Esophagus squamous epithelium (tissue), 5 donors: ENCODE measurements around the gene MSX2. TPM values are rescaled to one million over a fixed set of nuclear protein-coding genes. Genes with fewer than 3 reads are reported as not detected.

ENCODE experiments used
- DNase-seq: peaks from one replicate; lab custom pipeline; 2025; lab: John Stamatoyannopoulos, UW
- H3K27ac ChIP-seq, 4 donors: fragments of 200-600 bp; sonication (generic); one replicate each; pipeline ENCODE4 v1.5.1; 2016 to 2019; ENCODE audit warnings: mild to moderate bottlenecking in 1 of 4
- H3K27me3 ChIP-seq, 4 donors: fragments of 200-600 bp; sonication (generic); 1 replicate in 3 of 4; 2 replicates in 1 of 4; pipeline versions ENCODE4 v1.5.1 to v1.6.0; 2017 to 2021; ENCODE audit warnings: antibody characterized with exemption in 1 of 4
- H3K36me3 ChIP-seq, 3 donors: fragments of 200-600 bp; sonication (generic); one replicate each; pipeline ENCODE4 v1.5.1; 2016 to 2019
- H3K4me1 ChIP-seq, 3 donors: fragments of 200-600 bp; sonication (generic); one replicate each; pipeline ENCODE4 v1.5.1; 2017 to 2019
- H3K4me3 ChIP-seq, 4 donors: fragments of 200-600 bp; sonication (generic); 1 replicate in 3 of 4; 2 replicates in 1 of 4; pipeline ENCODE4 v1.5.1; 2016 to 2019; ENCODE audit warnings: mild to moderate bottlenecking in 2 of 4, moderate library complexity in 1 of 4
- H3K9me3 ChIP-seq, 3 donors: fragments of 200-600 bp; sonication (generic); one replicate each; pipeline ENCODE4 v1.5.1; 2016 to 2019
- CTCF ChIP-seq, 6 experiments: fragments of 450-650 bp in 4 of 6; fragments of 200-600 bp in 2 of 6; sonication (generic) in 2 of 6; IDR thresholded peaks; one replicate each; pipeline ENCODE4 v1.5.1; 2016 to 2019; ENCODE audit warnings: antibody characterized with exemption in 6 of 6, mild to moderate bottlenecking in 4 of 6, moderate library complexity in 4 of 6
- POLR2A ChIP-seq, 4 donors: fragments of 450-650 bp; IDR thresholded peaks; one replicate each; pipeline ENCODE4 v1.6.1; 2017; ENCODE audit warnings: antibody characterized with exemption in 4 of 4, mild to moderate bottlenecking in 4 of 4, moderate library complexity in 3 of 4
- WGBS, 2 donors: methylation state at CpG; one replicate each; pipeline ENCODE4 v1.1.5; 2018; 5-methylcytosine and 5-hydroxymethylcytosine counted together
- intact Hi-C: fragments of 100-400 bp; cut with DNase I; formaldehyde crosslinking; loops from one replicate; pipeline ENCODE4 v1.15.0; 2022
- total RNA-seq, 4 donors: library from RNA; depleted of rRNA; stranded (reverse); fragments of >200 nt; gene quantifications; one replicate each; pipeline ENCODE4 v1.1.0, GENCODE V29; 2016
- donor health status: DM: yes; HTN: yes; CAD: no.

Gene MSX2
- total RNA-seq, 4 donors from 2014 or later: 0.19 to 2.5 (median 1.6) TPM; not detected in 1

DNA sequence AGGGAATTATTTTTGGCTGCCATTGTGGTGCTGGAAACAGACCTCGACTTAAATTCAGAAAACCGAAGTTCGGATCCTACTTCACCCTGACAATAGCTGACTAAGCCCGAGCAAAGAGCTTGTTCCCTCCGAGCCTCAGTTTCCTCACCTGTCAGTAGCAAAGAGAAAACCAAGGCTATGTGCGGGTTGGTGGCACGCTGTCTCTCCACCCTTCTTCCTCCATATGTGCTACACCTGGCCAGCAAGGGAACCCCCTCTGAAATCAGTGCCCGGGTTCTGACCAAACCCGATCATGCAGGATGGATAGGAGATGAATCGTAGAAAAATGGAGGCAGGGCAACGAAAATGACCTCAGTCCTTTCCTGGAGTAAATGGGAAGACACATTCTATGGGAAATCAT lies 16.7 kb upstream of the MSX2 start:
- Histone ChIP-seq H3K9me3 (no peaks in the 10 kb centered on the region), H3K36me3 (no peaks in the 10 kb centered on the region), H3K4me3 (no peak overlapping the region), H3K27ac (no peak overlapping the region), H3K27me3 (peaks cover 0 to 85% (median 0%) of the 10 kb centered on the region in 4 donors), H3K4me1 (no peaks in the 10 kb centered on the region)
- whole genome bisulfite sequencing, 2 donors: 79 to 86% methylated on average over 11 of the region's 11 CpGs
- intact Hi-C loops: no loop called here
- no peak for DNase-seq
- no peak for TF ChIP-seq CTCF (IDR thresholded peaks at IDR 0.05)
- TF ChIP-seq POLR2A (IDR thresholded peaks at IDR 0.05): no peak

- H3K9me3 ChIP-seq: no peaks in the 10 kb centered on the region
- intact Hi-C loops: no loop called here
- WGBS, 2 donors: 53 to 55% methylated on average over 17 to 20 of the region's 20 CpGs
- no peak for TF ChIP-seq POLR2A (IDR thresholded peaks at IDR 0.05)
- TF ChIP-seq CTCF (IDR thresholded peaks at IDR 0.05): no peak
- H3K4me3 ChIP-seq: no peak overlapping the region
- H3K27me3 ChIP-seq: peaks cover 0 to 87% (median 0%) of the 10 kb centered on the region in 4 donors
- no peaks in the 10 kb centered on the region for H3K36me3 ChIP-seq
- no peak overlapping the region for H3K27ac ChIP-seq
- H3K4me1 ChIP-seq: no peaks in the 10 kb centered on the region
- no peak for DNase-seq
Measured at GRCh38 chr5:174708476-174709207, 15.7 kb upstream of the MSX2 start.

DNA sequence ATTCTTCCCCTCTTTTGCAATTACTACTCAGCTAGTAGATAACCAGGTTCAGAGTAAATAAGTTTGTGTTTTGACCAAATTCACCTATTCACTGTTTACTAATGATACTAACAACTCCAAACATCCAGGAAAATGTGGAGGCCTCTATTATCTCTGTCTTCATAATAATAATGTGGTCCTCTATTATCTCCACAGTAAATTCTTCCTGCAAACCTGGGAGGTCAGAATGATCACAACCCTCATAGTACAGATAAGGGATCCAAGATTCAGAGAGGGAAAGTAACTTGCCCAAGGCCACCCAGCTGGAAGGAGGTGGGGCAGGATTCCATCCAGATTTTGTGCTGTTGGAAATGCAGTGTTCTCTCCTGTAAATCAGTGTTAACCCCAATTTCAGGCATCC lies 9.6 kb upstream of the MSX2 start:
- no peak for DNase-seq
- TF ChIP-seq POLR2A (IDR thresholded peaks at IDR 0.05) (no peak), CTCF (IDR thresholded peaks at IDR 0.05) (no peak)
- H3K27me3 ChIP-seq: peaks cover 0 to 100% (median 15%) of the 10 kb centered on the region in 4 donors
- no peak overlapping the region for H3K27ac ChIP-seq
- no peaks in the 10 kb centered on the region for H3K9me3 ChIP-seq
- no peaks in the 10 kb centered on the region for H3K36me3 ChIP-seq
- no peaks in the 10 kb centered on the region for H3K4me1 ChIP-seq
- intact Hi-C loops: no loop called here
- no peak overlapping the region for H3K4me3 ChIP-seq

DNA sequence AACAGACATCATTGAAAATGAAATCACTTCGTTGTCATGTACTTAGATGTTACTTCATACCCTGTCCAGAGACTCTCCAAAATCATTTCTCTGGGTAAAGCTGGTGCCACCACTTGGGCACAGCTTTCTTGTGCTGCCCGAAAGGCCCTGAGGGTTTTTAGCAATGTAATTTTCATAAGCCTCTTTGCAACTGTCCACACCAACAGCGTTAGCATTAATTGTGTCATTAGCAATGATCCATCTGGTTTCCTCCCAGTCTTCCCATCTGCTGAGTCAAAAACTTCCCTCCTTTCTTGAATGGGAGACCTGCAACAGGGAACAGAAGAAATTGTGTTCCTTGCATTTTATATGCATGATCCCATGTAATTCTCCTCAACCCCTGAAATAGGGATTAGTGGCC lies 8.6 kb upstream of the MSX2 start:
- TF ChIP-seq CTCF (IDR thresholded peaks at IDR 0.05) (no peak), POLR2A (IDR thresholded peaks at IDR 0.05) (no peak)

GRCh38 chr5:174717826-174718455 lies 6.4 kb upstream of the MSX2 start:
- no peak overlapping the region for H3K4me3 ChIP-seq
- TF ChIP-seq CTCF (IDR thresholded peaks at IDR 0.05): no peak
- TF ChIP-seq POLR2A (IDR thresholded peaks at IDR 0.05): no peak
- H3K27ac ChIP-seq: no peak overlapping the region
- WGBS, 2 donors: 12 to 32% methylated on average over 3 to 5 of the region's 5 CpGs
- no peak for DNase-seq
- H3K27me3 ChIP-seq: peaks cover 18 to 100% (median 39%) of the 10 kb centered on the region in 4 donors
- intact Hi-C loops: no loop called here
- H3K9me3 ChIP-seq: no peaks in the 10 kb centered on the region
- H3K36me3 ChIP-seq: no peaks in the 10 kb centered on the region
- peaks cover 7 to 18% (median 12%) of the 10 kb centered on the region in 3 donors for H3K4me1 ChIP-seq

More for the DNA sequence above, 8.6 kb upstream of the MSX2 start:
- H3K27me3 ChIP-seq: peaks cover 10 to 100% (median 23%) of the 10 kb centered on the region in 4 donors
- 61 to 76% methylated on average over 3 of the region's 3 CpGs for WGBS, 2 donors
- DNase-seq: no peak
- H3K9me3 ChIP-seq: no peaks in the 10 kb centered on the region
- intact Hi-C loops: no loop called here
- no peaks in the 10 kb centered on the region for H3K36me3 ChIP-seq
- peaks cover 4 to 7% (median 7%) of the 10 kb centered on the region in 3 donors for H3K4me1 ChIP-seq
- H3K27ac ChIP-seq: no peak overlapping the region
- H3K4me3 ChIP-seq: no peak overlapping the region
